GM21381 (cell line): ENCODE results near the gene PROC.

Source experiments
- ATAC-seq: cut with Tn5 transposase; IDR thresholded peaks from one replicate; pipeline ENCODE4 v1.9.1; 2021; ENCODE audit warnings: mild to moderate bottlenecking, moderate library complexity; ENCODE audit not compliant: unreplicated experiment

PROC gene

GRCh38 chr2:127453392-127454171, 35.4 kb downstream of the PROC start:
- ATAC-seq: no peak

DNA sequence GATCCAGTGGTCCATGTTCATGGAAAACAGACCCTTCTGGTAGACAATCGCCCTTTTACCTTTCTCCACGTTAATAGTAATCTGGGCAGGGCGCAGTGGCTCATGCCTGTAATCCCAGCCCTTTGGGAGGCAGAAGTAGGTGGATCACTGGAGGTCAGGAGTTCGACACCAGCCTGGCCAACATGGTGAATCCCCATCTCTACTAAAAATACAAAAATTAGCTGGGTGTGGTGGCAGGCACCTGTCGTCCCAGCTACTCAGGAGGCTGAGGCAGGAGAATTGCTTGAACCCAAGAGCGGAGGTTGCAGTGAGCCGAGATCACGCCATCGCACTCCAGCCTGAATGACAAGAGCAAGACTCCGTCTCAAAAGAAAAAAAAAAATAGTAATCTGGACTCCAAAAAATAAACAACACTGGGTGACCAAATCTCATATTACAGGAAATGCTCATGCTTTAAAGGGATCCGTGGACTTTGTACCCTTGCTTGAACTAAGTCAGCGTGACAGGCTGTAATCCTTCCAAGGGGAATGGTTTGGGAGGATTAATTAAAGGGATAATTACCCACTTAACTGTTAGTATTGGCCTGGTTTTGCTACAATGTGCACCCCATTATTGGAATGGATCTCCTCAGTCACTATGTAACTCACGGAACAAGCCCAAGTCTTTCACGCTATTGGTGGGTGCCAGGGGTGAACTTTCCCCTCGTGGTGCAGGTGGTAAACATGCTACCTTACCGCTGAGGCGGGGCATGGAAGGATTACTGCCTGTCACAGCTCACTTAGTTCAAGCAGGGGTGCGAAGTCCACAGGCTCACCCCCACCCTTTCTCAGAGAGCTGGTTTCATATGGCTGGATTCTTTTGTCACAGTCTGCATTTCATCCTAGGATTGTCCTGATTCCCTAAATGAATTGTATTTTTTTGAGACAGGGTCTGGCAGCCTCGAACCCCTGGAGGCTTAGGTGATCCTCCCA, 36.7 kb downstream of the PROC start:
- no peak for ATAC-seq

DNA sequence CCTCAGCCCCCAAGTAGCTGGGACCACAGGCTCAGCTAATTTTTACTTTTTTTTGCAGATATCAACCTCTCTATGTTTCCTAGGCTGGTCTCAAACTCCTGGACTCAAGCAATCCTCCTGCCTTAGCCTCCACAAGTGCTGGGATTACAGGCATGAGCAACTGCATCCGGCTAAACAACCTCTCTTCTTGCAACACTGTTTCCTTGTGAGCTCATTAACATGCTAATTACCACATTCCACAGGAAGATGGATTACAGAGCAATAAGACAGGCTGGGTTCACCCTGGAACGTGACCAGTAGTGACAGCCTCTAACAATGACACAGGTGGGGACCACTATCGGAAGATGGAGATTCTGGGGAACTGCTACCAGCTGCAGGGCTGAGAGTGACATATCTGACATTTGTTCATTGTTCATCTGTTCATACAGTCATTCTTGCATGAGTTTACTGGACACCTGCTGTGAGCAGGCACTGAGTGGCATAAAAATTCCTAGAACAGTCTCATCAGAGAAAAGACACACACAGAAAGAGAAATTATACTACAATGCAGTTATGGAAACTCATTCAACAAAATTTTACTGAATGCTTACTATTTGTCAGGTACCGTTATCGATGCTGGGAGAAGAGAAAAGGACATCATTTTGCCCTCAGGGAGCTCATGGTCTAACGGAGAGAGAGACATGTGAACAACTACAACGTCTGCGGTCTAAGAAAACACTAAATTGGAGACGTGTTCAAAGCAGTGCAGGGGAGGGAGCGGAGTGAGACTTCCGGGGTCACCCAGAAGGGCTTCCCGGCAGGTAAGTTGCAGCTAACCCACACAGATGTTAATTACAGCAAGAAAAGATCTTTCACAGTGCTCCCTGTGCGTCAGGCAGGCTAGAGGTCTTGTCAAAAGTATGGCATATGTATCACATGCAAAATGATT, 37.6 kb downstream of the PROC start:
- ATAC-seq: no peak

- no peak for ATAC-seq
These were observed 38.7 kb downstream of the PROC start for GRCh38 chr2:127456960-127457359.

GRCh38 chr2:127462461-127462860, 44.2 kb downstream of the PROC start:
- no peak for ATAC-seq

- ATAC-seq: no peak
These were observed 45.1 kb downstream of the PROC start for GRCh38 chr2:127463155-127463991.

- no peak for ATAC-seq
These were observed 46.4 kb downstream of the PROC start for GRCh38 chr2:127464470-127465257.

DNA sequence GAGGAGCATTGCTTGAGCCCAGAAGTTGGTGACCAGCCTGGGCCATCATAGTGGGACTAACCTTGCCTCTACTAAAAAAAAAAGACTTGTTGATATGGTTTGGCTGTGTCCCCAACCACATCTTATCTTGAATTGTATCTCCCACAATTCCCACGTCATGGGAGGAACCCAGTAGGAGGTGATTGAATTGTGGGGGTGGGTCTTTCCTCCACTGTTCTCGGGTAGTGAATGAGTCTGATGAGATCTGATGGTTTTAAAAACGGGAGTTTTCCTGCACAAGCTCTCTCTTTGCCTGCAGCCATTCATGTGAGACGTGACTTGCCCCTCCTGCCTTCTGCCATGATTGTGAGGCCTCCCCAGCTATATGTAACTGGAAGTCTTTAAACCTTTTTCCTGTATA, 47.0 kb downstream of the PROC start:
- ATAC-seq: no peak

DNA sequence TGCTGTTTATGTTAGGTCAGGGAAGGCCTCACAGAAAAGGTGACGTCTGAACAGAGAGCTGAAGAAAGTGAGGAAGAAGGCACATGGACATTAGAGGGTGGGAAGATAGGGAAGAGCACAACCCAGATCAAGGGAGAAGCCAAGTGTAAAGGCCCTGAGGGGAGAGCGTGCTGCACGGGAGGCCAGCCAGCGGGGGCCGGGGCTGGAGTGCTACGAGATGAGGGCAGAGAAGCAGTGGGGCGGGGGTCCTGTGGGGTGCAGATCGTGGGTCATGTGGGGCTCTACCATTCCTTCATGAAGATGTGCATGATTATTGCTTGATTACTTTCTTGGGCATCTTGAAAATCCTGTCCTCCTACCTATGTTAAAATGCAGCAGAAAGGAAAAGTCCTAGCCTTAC, 50.8 kb downstream of the PROC start:
- ATAC-seq: no peak

- no peak for ATAC-seq
These were observed 51.7 kb downstream of the PROC start for GRCh38 chr2:127469974-127470373.

DNA sequence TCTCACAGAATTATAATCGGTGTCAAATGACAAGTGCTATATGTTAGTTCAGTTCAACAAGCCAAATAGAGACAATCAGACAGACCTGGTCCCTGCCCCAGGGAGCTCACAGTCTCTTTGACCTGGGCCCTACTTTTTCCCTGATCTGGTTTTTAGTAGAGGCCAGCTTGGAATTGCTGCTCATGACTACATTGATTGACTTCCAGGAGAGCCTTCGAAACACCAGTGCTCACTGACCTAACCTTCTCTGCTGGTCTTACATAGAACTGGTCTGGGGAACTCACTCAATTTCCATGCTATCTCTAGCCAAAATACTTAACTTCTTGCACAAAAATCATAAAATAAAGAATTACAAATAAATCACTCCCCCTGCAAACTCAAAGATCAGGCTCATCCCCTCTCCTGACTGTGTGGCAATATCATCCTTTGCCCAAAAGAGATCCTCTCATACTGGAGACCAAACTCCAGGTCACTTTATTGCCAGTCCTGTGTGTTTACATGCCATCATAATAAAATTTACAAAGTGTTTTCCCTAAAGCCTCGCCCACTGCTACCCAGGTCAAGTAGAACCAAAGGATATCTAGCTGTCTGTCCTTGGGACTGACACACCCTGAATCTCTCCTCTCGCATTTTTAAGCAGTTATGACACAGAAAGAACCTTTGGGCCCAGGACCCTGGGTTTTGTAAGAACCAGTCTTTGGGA, 53.2 kb downstream of the PROC start:
- no peak for ATAC-seq

GRCh38 chr2:127472268-127472667, 54.0 kb downstream of the PROC start:
- no peak for ATAC-seq

DNA sequence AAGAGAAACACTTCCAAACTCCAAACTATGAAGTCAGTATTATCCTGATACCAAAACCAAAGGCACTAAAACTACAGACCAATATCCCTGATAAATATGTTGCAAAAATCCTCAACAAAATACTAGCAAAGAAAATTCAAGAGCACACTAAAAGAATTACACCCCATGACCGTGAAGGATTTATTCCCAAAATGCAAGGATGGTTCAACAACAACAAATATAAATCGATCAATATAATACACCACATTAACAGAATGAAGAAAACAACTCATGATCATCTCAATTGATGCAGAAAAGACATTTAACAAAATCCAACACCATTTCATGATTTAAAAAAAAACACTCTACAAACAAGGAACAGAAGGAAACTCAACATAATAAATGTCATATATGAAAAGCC, 57.6 kb downstream of the PROC start:
- no peak for ATAC-seq
